Measurements from ENCODE around the gene STAT5B.

GRCh38 chr17:42198897-42199296, 77.3 kb downstream of the STAT5B start:
- TF ChIP-seq CTCF (IDR thresholded peaks at IDR 0.05; ENCODE audit: control extremely low read depth in 1 of 3, insufficient read depth in 1 of 3, low read depth in 1 of 3, low read length in 3 of 3): no peak
- no peak for TF ChIP-seq SP1 (IDR thresholded peaks at IDR 0.05; ENCODE audit: low read depth, low read length)
- no peak for TF ChIP-seq SIN3A (conservative IDR thresholded peaks at IDR 0.05 in 1 of 2, IDR thresholded peaks at IDR 0.05 in 1 of 2; ENCODE audit: low read depth in 1 of 2, low read length in 2 of 2)
- TF ChIP-seq SRF (IDR thresholded peaks at IDR 0.05; ENCODE audit: low read depth, low read length): no peak
- TF ChIP-seq POLR2AphosphoS5 (IDR thresholded peaks at IDR 0.05; ENCODE audit: low read depth, low read length): no peak
- no peak for TF ChIP-seq EP300 (IDR thresholded peaks at IDR 0.05; ENCODE audit: borderline replicate concordance in 1 of 2, low read depth in 2 of 2, low read length in 2 of 2)
- TF ChIP-seq GTF2F1 (IDR thresholded peaks at IDR 0.05; ENCODE audit: borderline replicate concordance, low read depth, low read length): no peak
- TF ChIP-seq RXRA (IDR thresholded peaks at IDR 0.05; ENCODE audit: insufficient read depth, low read depth, low read length): no peak
- no peak for TF ChIP-seq RAD21 (IDR thresholded peaks at IDR 0.05 in 1 of 2, conservative IDR thresholded peaks at IDR 0.05 in 1 of 2; ENCODE audit: low read depth in 2 of 2, low read length in 2 of 2)
- no peak for TF ChIP-seq POLR2A (IDR thresholded peaks at IDR 0.05; ENCODE audit: control extremely low read depth in 1 of 2, low read depth in 2 of 2, low read length in 2 of 2)
- TF ChIP-seq NRF1 (IDR thresholded peaks at IDR 0.05; ENCODE audit: low read depth, low read length): no peak
- TF ChIP-seq FOSL1 (IDR thresholded peaks at IDR 0.05; ENCODE audit: insufficient read depth, low read depth, low read length): no peak

Data from H1 (cell line).